Mesendoderm (in vitro differentiated cells): Measurements from ENCODE around the gene SLC66A3.

Experiments
- DNase-seq: peaks from one replicate; pipeline ENCODE4 v3.0.0; 2013
- H2AK5ac ChIP-seq: 2 replicates; pipeline ENCODE4 v1.6.1; 2013; ENCODE audit warnings: low read length, inconsistent platforms
- H2BK120ac ChIP-seq: 2 replicates; pipeline ENCODE4 v1.6.1; 2013; ENCODE audit warnings: low read depth, mild to moderate bottlenecking, low read length, moderate library complexity, mixed read lengths
- H2BK15ac ChIP-seq: replicated peaks from 2 replicates; pipeline ENCODE4 v1.6.1; 2013; ENCODE audit warnings: low read depth, mild to moderate bottlenecking, moderate library complexity
- H2BK5ac ChIP-seq: 2 replicates; pipeline ENCODE4 v1.6.1; 2013; ENCODE audit warnings: low read length, inconsistent platforms
- H3K18ac ChIP-seq: 2 replicates; pipeline ENCODE4 v1.6.1; 2013; ENCODE audit warnings: mild to moderate bottlenecking, low read length, mixed read lengths
- H3K23ac ChIP-seq: one replicate; pipeline ENCODE4 v1.6.1; 2013; ENCODE audit warnings: low read length
- H3K27ac ChIP-seq: 2 replicates; pipeline ENCODE4 v1.5.1; 2013; ENCODE audit warnings: low read depth, mild to moderate bottlenecking, inconsistent platforms, low read length, moderate library complexity
- H3K27me3 ChIP-seq: 2 replicates; pipeline ENCODE4 v1.6.1; 2013; ENCODE audit warnings: low read length, control low read depth, mild to moderate bottlenecking, inconsistent platforms; ENCODE audit not compliant: insufficient read depth, poor library complexity
- H3K36me3 ChIP-seq: 2 replicates; pipeline ENCODE4 v1.6.1; 2013; ENCODE audit warnings: low read length, inconsistent platforms; ENCODE audit not compliant: control insufficient read depth, insufficient read depth
- H3K4ac ChIP-seq: one replicate; pipeline ENCODE4 v1.6.1; 2013; ENCODE audit warnings: low read depth, mild to moderate bottlenecking, low read length, moderate library complexity
- H3K4me1 ChIP-seq: 2 replicates; pipeline ENCODE4 v1.6.1; 2013; ENCODE audit warnings: low read depth, low read length, inconsistent platforms; ENCODE audit not compliant: control insufficient read depth
- H3K4me2 ChIP-seq: 2 replicates; pipeline ENCODE4 v1.6.1; 2013; ENCODE audit warnings: low read length
- H3K4me3 ChIP-seq: 2 replicates; pipeline ENCODE4 v1.5.1; 2013; ENCODE audit warnings: mild to moderate bottlenecking, low read length
- H3K56ac ChIP-seq: one replicate; pipeline ENCODE4 v1.6.1; 2013; ENCODE audit warnings: low read length
- H3K79me1 ChIP-seq: 2 replicates; pipeline ENCODE4 v1.6.1; 2013; ENCODE audit warnings: low read length, inconsistent platforms
- H3K79me2 ChIP-seq: 2 replicates; pipeline ENCODE4 v1.6.1; 2013; ENCODE audit warnings: mild to moderate bottlenecking, low read length; ENCODE audit not compliant: control insufficient read depth, insufficient read depth
- H3K9ac ChIP-seq: 2 replicates; pipeline ENCODE4 v1.6.1; 2013; ENCODE audit warnings: low read length, inconsistent platforms
- H4K5ac ChIP-seq: one replicate; pipeline ENCODE4 v1.6.1; 2013; ENCODE audit warnings: low read length
- H4K8ac ChIP-seq: one replicate; pipeline ENCODE4 v1.6.1; 2013; ENCODE audit warnings: low read depth, mild to moderate bottlenecking, control low read depth, low read length, moderate library complexity
- WGBS: extraction: QIAGEN DNeasy Blood & Tissue Kit; methylation state at CpG from one replicate; pipeline ENCODE4 v1.1.7; 2013; ENCODE audit warnings: low lambda C conversion rate, missing lambda C conversion rate; ENCODE audit not compliant: insufficient coverage; ENCODE audit errors: extremely low coverage; 5-methylcytosine and 5-hydroxymethylcytosine counted together

Gene SLC66A3

DNA sequence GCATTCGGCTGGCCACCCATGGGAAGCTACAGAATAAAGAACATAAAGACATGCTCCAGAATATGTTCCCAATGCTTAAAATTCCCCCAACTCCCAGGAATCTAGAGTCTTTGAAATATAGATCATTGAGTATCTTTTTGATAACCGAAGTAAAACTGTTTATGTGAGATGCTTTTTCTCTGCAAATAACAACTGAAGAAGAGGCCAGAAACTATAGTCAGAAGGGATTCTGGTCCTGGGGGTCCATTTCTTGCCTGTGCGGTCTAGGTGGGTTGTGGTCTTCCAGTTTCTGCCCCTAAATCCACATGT lies 30.6 kb upstream of the SLC66A3 start:
- Histone ChIP-seq H4K5ac (no peak overlapping the region), H2BK15ac (no peak overlapping the region), H2BK120ac (no peak overlapping the region), H3K56ac (no peak overlapping the region), H3K36me3 (no peaks in the 10 kb centered on the region), H4K8ac (no peak overlapping the region), H2AK5ac (no peak overlapping the region), H3K9ac (no peak overlapping the region), H3K4me2 (no peak overlapping the region), H3K79me2 (no peaks in the 10 kb centered on the region), H3K27ac (no peak overlapping the region), H3K18ac (no peak overlapping the region), H3K23ac (no peak overlapping the region), H3K4me1 (peaks cover 1% of the 10 kb centered on the region), H2BK5ac (no peak overlapping the region), H3K27me3 (no peaks in the 10 kb centered on the region), H3K79me1 (no peaks in the 10 kb centered on the region), H3K4ac (no peak overlapping the region), H3K4me3 (no peak overlapping the region)
- WGBS, result no CpG with 5 or more reads among the region's 3 CpGs
- DNase-seq, result no peak

DNA sequence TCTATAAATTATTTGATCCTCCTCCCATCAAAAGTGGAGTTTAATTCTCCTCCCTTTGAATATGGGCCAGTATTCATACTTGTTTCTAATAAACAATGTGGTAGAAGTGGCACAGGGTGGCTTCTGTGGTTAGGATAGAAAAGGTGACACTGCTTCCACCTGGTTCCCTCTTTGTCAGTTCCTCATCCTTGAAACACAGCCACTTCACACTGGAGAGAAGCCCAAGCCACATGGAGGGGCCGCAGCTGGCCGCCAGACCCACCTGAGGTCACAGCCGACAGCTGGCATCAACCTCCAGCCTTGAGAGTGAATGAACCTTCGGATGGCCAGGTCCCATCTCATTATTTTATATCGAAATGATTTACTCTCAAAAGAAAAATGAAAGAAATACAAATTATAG lies 27.5 kb upstream of the SLC66A3 start:
- Histone ChIP-seq H2BK120ac (no peak overlapping the region), H3K4me1 (peaks cover 1% of the 10 kb centered on the region), H3K9ac (no peak overlapping the region), H3K27me3 (no peaks in the 10 kb centered on the region), H3K79me1 (no peaks in the 10 kb centered on the region), H4K8ac (no peak overlapping the region), H3K56ac (no peak overlapping the region), H3K27ac (no peak overlapping the region), H3K18ac (no peak overlapping the region), H3K23ac (no peak overlapping the region), H2BK5ac (no peak overlapping the region), H3K4me2 (no peak overlapping the region), H4K5ac (no peak overlapping the region), H3K4ac (no peak overlapping the region), H3K4me3 (no peak overlapping the region), H3K79me2 (no peaks in the 10 kb centered on the region), H3K36me3 (no peaks in the 10 kb centered on the region), H2AK5ac (no peak overlapping the region), H2BK15ac (no peak overlapping the region)
- DNase-seq, result no peak
- WGBS, result no CpG with 5 or more reads among the region's 5 CpGs

DNA sequence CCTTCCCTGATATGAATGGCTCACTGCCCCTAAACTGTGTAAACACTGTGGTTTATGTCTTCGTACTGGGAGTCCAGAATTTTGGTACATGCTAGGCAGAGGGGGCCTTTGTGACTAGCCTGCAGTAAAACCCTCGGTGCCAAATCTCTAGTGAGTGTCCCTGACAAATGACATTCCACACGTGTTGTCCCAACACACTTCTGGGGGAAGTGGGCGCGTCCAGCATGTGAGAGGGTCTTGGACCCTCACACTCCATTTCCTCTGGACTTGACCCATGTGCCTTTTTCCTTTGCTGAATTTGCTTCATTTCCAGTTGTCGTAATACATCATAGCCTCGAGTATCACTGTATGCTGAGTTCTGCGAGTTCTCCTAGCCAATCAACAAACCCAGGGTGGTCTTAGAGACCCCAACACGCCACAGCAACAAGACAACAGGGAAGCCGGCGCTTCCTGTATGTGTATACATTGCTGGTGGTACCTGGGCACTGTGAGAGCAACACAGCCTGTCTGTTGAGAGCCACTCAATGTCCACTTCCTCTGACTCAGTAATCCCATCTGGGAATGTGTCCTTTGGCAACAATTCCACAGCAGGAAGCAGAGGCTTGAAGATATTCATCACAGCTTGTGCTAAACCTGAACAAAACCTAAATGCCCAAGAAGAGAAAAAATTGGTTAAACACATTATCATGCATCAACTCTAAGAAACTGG lies 26.9 kb upstream of the SLC66A3 start:
- H3K4me1 ChIP-seq, result peaks cover 1% of the 10 kb centered on the region
- no peak overlapping the region for H3K23ac ChIP-seq
- peak overlapping the region; percentile 34 for H3K56ac ChIP-seq
- no peak overlapping the region for H2AK5ac ChIP-seq
- H3K36me3 ChIP-seq, result no peaks in the 10 kb centered on the region
- no CpG with 5 or more reads among the region's 11 CpGs for WGBS
- H3K79me2 ChIP-seq, result no peaks in the 10 kb centered on the region
- H4K5ac ChIP-seq, result no peak overlapping the region
- no peak overlapping the region for H2BK15ac ChIP-seq
- H3K4ac ChIP-seq, result no peak overlapping the region
- H3K27ac ChIP-seq, result no peak overlapping the region
- no peak overlapping the region for H3K18ac ChIP-seq
- H2BK120ac ChIP-seq, result no peak overlapping the region
- H3K27me3 ChIP-seq, result no peaks in the 10 kb centered on the region
- no peak overlapping the region for H3K4me2 ChIP-seq
- H3K9ac ChIP-seq, result no peak overlapping the region
- DNase-seq, result no peak
- H2BK5ac ChIP-seq, result no peak overlapping the region
- no peaks in the 10 kb centered on the region for H3K79me1 ChIP-seq
- no peak overlapping the region for H4K8ac ChIP-seq
- no peak overlapping the region for H3K4me3 ChIP-seq

DNA sequence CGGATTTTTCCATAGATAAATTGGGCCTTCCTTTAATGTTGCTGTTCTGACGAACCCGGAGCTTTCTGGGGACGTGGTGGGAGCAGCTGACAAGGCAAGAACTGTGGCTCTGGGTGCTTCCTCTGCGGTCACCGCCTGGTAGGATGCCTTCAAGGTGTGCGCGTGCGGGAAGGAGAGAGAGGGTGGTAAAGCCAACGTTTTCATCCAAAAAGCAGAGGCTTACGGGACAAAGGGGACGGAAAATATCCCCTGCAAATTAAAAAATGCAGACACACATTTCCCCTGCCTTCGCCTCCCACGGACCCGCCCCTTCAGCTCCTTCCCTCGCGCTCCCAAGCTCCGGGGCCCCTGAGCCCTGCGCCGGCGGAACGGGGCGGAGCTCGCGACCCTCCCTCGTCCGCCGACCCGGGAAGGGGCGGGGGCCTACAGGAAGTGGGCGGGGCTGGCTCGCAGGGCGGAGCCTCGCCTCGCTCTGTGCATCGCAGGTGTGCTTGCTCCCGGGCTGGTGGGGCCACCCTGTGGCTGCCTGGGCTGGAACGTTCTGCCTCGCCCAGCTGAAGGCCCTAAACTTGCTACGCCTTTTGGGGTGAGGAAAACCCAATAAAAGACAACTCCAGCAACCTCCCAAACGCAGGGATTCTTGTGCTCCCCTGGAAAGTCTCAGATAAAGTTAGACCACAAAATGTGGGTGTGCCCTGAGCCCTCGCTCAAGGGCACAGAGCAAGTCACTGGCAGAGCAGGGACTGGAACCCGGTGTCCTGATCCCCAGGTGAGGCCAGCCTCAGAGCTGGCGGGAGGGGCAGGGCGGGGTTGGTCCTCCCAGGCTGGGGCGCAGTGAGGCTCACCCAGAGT lies 25.4 kb upstream of the SLC66A3 start:
- Histone ChIP-seq H3K36me3 (no peaks in the 10 kb centered on the region), H3K27ac (no peak overlapping the region), H3K4me2 (peak overlapping the region; percentile 64), H3K27me3 (no peaks in the 10 kb centered on the region), H3K4me3 (peak overlapping the region; percentile 8), H3K18ac (peak overlapping the region; percentile 29), H3K4me1 (peaks cover 1% of the 10 kb centered on the region), H3K9ac (peak overlapping the region; percentile 68), H4K5ac (no peak overlapping the region), H2AK5ac (no peak overlapping the region), H3K79me1 (no peaks in the 10 kb centered on the region), H3K79me2 (no peaks in the 10 kb centered on the region), H3K4ac (no peak overlapping the region), H3K56ac (peak overlapping the region; percentile 91), H4K8ac (no peak overlapping the region), H3K23ac (no peak overlapping the region), H2BK15ac (no peak overlapping the region), H2BK5ac (no peak overlapping the region), H2BK120ac (no peak overlapping the region)
- DNase-seq, result peak; percentile 90
- no CpG with 5 or more reads among the region's 46 CpGs for WGBS

DNA sequence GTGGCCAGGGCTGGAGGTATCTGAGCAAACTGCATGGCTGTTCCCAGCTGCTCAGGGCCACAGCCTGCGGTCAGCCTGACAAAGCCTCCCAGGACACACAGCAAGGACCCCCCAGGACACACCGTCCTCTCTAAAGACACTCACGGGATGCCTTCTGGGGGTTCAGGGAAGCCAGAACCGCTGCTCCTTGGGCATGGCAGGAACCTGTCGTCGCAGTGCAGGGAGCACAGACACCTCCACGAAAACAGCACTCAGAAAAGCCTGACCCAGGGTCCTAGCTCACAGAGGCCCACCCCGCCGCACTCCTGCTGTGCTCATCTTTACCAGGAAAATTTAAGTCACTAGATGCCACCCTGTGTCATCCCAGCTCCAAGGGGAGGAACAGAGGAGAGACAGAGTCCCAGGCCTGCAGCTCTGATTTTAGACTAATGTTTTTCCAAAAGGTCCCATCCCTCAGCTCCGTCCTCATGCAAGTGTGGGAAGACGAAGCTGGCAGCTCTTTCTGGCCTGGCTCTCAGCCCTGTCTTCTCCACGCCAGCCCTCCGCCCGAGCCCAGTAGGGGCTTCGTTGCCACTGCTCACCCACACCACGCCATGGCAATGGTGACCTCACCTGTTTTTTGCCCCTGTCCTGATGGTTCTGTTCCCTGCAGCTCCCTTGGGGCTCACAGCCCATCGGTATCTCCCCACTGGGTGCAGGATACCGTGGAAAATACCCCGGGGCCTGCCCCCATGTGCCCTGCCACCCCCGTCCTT lies 23.9 kb upstream of the SLC66A3 start:
- no CpG with 5 or more reads among the region's 20 CpGs for WGBS
- no peak for DNase-seq

More for the DNA sequence above, 23.9 kb upstream of the SLC66A3 start:
- Histone ChIP-seq H4K8ac (no peak overlapping the region), H3K4ac (no peak overlapping the region), H2BK120ac (no peak overlapping the region), H3K56ac (peak overlapping the region; percentile 25), H3K27me3 (no peaks in the 10 kb centered on the region), H3K9ac (no peak overlapping the region), H3K4me2 (no peak overlapping the region), H3K79me2 (no peaks in the 10 kb centered on the region), H3K4me3 (no peak overlapping the region), H4K5ac (no peak overlapping the region), H3K18ac (no peak overlapping the region), H2AK5ac (no peak overlapping the region), H3K27ac (no peak overlapping the region), H2BK15ac (no peak overlapping the region), H3K23ac (no peak overlapping the region), H2BK5ac (no peak overlapping the region), H3K4me1 (peaks cover 1% of the 10 kb centered on the region), H3K36me3 (no peaks in the 10 kb centered on the region), H3K79me1 (no peaks in the 10 kb centered on the region)
